CD1c-positive myeloid dendritic cell (primary cell): ENCODE measurements around the gene HCST.

Experiments
- DNase-seq: peaks from one replicate; pipeline ENCODE4 v3.0.0-alpha.2; 2016; ENCODE audit errors: extremely low spot score

Gene HCST, protein sequence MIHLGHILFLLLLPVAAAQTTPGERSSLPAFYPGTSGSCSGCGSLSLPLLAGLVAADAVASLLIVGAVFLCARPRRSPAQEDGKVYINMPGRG

DNA sequence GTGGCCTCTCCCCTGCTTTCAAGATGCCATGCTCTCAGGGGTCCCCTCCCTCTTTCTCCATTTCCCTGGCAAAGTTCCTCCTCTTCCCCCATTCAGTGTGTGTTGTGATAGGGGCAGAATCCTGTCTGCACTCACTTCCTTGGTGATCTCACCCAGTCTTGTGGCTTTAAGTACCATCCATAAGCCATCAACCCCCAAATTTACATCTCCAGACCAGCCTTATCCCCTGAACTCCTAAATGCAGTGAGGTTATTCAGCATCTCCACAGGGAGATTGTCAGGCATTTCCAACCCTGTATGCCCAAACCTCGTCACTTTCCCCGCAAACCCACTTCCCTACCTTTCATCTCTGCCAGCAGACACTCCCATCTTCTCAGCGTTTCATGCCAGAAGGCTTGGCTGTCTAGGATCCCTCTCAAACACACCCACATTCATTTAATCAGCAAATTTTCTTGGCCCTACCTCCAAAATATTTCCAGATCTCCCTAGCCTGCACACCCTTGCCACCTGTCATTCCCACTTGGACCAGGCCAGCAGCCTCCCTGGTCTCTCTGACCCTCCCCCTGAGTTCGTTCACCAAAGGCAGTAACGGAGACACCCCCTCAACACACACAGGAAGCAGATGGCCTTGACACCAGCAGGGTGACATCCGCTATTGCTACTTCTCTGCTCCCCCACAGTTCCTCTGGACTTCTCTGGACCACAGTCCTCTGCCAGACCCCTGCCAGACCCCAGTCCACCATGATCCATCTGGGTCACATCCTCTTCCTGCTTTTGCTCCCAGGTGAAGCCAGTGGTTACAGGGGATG lies at the start of gene HCST:
HCST (plus strand) TSS at position 676 of the 808 bp plus-strand sequence; CDS start at position 741, 65 bp downstream.
- peak; percentile 76 for DNase-seq

DNA sequence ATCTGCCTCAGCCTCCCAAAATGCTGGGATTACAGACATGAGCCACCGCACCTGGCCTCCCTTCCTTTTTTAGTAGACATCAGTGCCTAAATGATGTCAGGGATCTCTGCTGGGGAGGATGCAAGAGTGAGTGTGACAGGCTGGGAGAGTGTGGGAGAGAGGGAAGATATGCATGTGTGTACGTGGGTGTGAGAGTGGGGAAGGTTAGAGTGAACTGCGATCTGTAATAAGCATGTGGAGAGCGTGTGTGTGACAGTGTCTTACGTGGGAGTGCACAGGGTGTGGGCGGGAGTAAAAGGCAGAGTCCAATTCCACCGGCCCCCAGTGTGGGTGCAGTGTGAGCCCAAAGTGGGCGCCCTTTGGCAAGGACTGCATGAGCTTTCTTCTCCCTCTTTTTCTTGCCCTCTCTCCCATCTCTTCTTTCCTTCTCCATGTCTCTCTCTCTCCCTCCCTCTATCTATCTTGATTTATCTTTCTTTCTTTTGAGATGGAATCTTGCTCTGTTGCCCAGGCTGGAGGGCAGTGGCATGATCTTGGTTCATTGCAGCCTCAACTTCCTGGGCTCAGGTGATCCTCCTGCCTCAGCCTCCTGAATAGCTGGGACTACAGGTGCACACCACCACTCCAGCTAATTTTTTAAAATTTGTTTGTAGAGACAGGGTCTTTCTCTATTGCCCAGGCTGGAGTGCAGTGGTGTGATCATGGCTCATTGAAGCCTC lies 49.1 kb upstream of the HCST start:
- DNase-seq: no peak

- no peak for DNase-seq
These were observed 45.7 kb upstream of the HCST start, which contains the start of gene KIRREL2 for GRCh38 chr19:35856546-35857149. TSS of gene KIRREL2 (plus strand) at chr19:35856911. CDS start at chr19:35857120, 209 bp downstream.

GRCh38 chr19:35858311-35858710 lies 44.0 kb upstream of the HCST start:
- no peak for DNase-seq

DNA sequence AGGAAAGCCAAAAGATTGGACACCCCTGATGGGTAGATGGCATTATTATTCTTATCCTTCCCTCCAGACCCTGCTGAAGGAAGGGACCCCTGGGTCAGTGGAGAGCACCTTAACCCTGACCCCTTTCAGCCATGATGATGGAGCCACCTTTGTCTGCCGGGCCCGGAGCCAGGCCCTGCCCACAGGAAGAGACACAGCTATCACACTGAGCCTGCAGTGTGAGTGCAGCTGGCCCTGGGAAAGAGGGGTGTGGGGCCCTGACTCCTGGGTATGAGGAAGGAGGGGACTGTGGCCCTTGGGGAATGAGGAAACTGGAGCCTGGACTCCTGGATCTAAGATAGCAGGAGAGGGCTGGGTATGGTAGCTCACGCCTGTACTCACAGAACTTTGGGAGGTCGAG lies 42.9 kb upstream of the HCST start:
- DNase-seq: no peak

- DNase-seq: no peak
These were observed 41.9 kb upstream of the HCST start for GRCh38 chr19:35860436-35860817.

DNA sequence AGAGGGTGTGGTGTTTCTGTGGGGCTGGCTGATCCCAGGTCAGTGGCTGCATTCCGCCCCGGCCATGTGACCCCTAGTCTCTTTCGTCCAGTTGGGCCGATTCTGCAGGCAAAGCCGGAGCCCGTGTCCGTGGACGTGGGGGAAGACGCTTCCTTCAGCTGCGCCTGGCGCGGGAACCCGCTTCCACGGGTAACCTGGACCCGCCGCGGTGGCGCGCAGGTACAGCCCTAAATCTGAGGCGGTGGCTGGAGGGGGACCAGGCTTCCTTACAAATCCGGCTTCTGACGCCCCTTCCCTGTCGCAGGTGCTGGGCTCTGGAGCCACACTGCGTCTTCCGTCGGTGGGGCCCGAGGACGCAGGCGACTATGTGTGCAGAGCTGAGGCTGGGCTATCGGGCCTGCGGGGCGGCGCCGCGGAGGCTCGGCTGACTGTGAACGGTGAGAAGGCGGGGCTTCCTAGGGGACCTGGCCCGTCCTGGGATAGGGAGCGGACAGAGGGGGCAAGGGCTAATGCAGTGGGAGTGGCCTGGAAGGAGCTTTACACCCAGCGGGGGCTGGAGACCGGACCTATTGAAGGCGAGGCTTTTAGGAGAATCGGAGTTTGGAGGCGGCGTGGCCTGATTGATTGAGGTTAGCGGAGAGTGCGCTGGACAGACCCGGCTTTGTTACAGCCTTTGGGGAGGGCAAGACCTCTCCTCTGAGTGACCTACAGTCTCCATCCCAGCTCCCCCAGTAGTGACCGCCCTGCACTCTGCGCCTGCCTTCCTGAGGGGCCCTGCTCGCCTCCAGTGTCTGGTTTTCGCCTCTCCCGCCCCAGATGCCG lies 41.3 kb upstream of the HCST start:
- DNase-seq: no peak

- no peak for DNase-seq
These were observed 40.6 kb upstream of the HCST start for GRCh38 chr19:35861640-35862160.

GRCh38 chr19:35862528-35862927 lies 39.8 kb upstream of the HCST start:
- no peak for DNase-seq

GRCh38 chr19:35863018-35863417 lies 39.3 kb upstream of the HCST start:
- no peak for DNase-seq

GRCh38 chr19:35868172-35868822 lies 34.0 kb upstream of the HCST start, which contains the start of gene APLP1:
TSS of gene APLP1 (plus strand) at chr19:35868574. CDS start at chr19:35868637, 63 bp downstream.
- DNase-seq: peak; percentile 74

GRCh38 chr19:35868823-35869326 lies 33.5 kb upstream of the HCST start:
- no peak for DNase-seq

- DNase-seq: peak; percentile 79
These were observed 32.8 kb upstream of the HCST start for GRCh38 chr19:35869327-35870123.

DNA sequence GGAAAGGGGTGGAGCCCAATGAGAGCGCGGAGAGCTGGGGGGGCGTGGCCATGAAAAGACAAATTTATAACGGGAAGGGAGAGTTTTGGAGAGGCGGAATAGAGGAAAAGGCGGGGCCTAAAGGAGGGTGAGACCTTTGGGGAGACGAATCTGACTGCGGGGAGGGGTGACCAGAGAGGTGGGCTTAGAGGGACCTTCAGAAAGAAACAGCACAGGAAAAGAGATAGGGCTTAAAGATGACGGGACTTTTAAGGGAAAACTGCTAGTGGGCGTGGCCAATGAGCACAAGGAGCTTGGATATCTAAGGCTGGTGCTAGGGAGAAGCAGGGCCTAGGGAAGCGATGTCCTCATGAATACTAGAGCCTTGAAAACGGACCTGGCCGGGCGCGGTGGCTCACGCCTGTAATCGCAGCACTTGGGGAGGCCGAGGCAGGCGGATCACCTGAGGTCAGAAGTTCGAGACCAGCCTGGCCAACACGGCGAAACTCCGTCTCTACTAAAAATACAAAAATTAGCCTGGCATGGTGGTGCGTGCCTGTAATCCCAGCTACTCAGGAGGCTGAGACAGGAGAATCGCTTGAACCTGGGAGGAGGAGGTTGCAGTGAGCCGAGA lies 32.1 kb upstream of the HCST start:
- peak; percentile 61 for DNase-seq

DNA sequence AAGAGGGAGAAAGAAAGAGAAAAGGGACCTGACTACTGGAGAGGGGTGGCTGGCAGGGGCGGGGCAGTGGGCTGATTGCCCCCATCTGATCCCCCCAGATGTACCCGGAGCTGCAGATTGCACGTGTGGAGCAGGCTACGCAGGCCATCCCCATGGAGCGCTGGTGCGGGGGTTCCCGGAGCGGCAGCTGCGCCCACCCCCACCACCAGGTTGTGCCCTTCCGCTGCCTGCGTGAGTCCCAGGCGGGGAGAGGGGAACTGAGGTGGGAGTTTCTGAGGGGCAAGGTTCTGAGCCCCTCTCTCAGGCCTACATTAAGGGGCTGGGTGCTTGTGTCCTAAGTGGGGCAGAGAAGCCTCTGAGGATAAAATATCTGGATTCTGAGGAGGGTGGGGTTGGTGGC lies 31.5 kb upstream of the HCST start:
- DNase-seq: no peak

GRCh38 chr19:35871611-35872010 lies 30.7 kb upstream of the HCST start:
- DNase-seq: no peak

DNA sequence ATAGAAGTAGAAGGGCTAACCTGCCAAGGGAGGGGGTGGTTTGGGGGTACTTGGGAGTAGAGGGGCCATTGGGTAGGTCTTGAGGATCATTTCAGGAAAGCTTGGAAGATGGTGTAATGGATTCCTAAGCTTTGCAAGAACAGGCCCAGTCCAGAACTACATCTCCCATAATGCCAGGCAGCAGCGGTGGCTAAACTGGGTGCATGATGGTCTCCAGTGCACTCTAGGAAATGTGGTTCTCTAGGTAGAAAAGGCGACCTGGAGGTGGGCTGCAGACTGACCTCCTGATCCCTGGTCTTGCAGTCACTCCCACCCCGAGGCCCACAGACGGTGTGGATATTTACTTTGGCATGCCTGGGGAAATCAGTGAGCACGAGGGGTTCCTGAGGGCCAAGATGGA lies 30.1 kb upstream of the HCST start:
- no peak for DNase-seq

DNA sequence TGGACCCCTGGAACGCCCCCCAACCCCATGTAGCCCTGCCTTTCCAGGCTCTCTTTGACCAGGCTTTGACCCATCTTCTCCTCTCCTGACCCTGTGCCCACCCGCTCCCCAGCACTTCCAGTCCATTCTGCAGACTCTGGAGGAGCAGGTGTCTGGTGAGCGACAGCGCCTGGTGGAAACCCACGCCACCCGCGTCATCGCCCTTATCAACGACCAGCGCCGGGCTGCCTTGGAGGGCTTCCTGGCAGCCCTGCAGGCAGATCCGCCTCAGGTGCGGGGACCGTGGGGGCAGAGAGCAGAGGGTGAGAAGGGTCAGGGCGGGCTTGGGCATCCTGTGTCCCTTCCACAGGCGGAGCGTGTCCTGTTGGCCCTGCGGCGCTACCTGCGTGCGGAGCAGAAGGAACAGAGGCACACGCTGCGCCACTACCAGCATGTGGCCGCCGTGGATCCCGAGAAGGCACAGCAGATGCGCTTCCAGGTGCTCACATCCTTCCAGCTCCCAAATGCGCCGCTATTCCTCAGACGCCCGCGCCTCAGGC lies 27.9 kb upstream of the HCST start:
- no peak for DNase-seq

DNA sequence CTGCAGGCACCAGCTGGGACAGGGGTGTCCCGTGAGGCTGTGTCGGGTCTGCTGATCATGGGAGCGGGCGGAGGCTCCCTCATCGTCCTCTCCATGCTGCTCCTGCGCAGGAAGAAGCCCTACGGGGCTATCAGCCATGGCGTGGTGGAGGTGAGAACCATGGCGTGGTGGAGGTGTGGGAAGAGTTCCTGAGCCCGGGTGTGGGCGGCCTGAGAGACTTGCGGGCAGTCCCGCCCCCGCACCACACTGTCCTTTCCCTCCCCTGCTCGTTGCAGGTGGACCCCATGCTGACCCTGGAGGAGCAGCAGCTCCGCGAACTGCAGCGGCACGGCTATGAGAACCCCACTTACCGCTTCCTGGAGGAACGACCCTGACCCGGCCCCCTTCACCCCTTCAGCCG lies 23.3 kb upstream of the HCST start:
- no peak for DNase-seq
